ENCODE data around the gene NFAM1.

NFAM1 gene

DNA sequence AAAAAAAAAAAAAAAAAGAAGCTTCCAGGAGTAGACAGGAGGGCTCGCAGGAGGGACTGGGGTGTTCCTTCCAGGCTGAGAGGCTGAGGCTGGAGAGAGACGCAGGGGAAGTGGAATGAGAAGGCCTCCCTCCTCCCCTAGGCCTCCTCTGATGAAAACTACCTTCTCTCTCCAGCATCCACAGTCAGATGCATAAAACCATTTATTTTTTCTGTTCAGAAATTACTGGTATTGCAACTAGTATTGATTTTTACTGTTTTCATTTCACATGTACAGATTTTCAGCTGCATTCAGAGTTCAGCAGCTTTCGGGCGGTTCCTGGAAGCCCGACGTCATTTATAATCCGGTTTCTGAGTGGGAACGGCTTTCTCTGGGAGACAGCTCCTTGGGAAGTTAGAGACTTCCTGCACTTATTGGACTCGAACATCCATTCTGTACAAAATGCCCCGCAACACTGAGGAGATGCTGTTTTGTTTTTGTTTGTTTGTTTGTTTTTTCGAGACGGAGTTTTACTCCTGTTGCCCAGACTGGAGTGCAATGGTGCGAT is 6.9 kb upstream of the NFAM1 start:
- no peak for DNase-seq

GRCh38 chr22:42438293-42438650 is 6.1 kb upstream of the NFAM1 start:
- no peak for DNase-seq

DNA sequence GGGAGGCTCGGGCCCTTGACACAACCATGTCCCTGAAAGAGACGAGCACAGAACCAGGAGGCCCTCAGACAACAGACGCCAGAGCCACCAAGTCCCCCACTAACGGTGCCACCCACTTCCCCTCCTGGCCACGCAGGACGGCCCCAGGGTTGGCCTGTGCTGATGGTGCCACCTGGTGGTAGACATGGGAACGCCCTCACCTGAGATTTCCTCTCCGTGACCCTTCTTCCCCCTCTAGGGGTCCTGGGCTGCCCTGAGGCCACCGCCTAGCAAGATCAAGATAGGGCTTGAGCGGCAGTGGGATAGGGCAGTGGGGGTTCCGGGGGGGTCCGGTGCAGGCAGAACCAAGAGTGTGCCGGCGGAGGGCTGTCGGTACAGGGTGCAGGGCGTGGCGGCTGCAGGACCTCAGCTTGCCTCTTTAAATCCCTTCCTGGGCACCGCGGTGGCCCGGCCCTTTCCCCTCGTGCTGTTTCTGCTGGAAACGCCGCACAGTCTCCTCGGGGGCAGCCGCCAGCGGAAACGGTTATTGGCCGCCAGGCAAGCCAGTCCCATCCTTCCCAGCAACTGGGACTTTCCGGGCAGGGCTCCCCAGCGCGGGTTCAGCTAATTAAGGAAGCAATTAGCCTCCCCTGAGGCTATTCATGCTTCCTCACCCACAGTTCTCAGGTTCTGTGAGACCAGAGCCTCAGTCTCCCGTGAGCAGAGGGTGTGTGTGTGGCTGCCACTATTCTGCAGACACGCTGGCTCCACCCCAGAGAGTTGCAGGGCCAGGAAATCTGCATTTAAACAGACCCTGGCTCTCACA is 5.5 kb upstream of the NFAM1 start:
- DNase-seq = peak; percentile 85

- DNase-seq = peak; percentile 36
Measured at GRCh38 chr22:42436404-42436803, 4.2 kb upstream of the NFAM1 start.

DNA sequence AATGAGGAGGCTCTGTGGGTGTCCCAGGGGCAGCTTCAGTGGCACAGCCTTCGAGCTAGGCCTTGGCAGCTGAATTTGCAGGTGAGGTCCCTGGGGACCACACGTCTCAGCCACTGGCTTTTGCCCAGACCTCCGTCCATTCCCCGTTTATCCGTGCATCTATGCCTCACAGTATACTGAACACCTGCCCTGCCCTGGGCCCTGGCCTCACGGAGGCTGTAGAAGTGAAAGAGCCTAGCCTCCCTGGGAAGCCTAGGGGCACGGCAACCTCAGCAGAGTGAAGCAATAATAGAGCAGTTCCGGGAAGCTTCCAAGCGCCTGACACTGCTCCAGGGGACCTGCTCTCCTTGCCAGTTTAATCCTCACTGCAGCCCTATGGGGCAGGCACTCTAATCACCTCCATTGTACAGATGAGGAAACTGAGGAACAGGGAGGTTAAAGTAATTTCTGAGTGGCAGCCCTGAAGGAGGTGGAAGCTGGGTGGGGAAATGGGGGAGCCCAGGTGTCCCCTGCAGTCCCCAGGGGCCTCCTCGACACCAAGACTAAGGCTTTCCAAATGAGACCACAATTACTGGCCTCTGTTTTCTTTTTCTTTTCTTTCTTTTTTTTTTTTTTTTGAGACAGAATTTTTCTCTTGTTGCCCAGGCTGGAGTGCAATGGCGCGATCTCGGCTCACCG is 2.7 kb upstream of the NFAM1 start:
- DNase-seq = no peak

DNA sequence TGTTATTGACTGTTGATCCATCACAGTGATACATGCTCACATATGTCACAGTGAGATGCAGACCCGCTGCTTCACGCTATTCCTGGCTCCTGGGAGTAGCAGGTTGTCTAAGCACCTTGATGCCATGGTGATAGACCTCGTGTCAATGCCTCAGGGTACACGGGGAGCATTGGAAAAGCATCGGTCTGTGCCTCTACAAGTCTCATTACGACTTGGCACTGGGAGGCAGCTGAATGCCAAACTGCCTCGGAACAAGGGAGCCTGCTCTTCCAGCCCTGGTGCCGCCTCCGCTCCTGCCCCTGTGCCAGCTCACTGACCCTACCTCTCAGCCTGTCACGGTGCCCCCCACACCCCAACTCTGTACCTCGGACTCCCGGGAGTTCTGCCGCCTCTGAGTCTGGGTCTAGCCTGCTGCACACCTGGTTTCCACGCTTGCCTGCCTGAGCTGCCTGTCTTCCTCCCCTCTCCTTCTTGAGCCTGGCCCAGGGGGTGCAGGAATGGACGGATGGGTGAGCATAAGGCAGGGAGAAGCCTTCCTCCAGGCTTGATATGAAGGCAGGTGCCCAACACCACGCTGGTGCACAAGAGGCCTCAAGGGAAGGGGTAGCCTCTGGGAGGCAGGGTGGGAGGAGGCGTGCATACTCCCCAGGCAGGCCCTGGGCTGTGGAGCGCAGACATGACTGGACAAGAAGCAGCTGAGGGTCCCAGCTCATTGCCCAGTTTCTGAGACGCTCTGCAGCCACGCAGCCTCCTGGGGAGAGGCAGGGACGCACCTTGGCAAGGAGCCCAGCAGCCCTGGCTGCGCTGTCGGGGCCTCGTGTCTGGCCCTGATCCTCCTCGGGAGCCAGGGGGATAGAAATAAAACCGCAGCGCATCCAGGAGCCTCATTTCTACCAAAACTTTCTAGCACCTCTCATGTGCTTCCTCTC is 1.8 kb upstream of the NFAM1 start:
- peak; percentile 33 for DNase-seq

DNA sequence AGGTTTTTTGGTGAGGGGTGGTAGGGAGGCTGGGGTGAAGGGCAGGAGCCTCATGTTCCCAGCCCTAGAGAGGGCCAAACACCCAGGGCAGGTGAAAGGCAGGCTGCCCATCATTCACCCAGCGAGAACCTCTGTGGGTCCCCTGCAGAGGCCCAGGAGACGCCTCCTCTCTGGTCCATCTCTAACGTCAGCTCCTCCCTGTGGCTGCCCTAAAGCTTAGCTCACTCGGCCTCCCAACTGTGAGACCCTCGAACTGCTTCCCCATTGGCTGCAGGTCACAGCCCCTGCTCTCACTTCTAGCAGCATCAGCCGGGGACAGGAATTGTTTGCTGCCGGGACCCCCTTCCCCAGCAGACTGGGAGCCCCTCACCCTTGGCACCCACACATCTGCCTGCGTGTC is 615 bp upstream of the NFAM1 start:
- DNase-seq = peak; percentile 9

- no peak for DNase-seq
Measured at GRCh38 chr22:42431401-42432019, 693 bp downstream of the NFAM1 start.

DNA sequence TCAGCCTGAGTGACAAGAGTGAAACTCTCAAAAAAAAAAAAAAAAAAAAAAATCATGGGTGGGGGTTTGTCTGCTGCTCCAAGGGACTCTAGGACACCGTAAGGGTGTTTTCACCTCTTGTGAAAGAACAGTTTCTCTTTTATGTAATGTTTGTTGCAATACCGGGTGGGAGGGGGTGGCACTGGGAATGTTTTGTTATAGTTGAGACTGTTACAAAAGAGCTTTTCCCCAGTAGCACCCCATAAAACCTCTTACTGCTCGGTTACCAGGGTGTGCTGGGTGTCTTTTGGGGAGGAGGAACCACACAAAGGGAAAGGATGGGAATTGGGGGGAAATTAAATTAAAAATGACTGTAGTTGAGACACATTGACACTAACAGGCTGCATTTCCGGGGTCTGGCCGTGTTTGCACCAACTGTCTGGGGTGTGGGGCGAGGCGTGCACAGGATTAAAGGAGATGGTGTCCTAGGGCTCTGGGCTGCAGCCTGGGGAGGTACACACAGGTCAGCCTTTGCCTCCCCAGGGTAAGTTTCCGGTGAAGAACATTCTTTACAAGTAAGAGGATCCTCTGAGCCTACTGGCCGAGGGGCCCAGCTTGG is 1.6 kb downstream of the NFAM1 start:
- DNase-seq = no peak

DNA sequence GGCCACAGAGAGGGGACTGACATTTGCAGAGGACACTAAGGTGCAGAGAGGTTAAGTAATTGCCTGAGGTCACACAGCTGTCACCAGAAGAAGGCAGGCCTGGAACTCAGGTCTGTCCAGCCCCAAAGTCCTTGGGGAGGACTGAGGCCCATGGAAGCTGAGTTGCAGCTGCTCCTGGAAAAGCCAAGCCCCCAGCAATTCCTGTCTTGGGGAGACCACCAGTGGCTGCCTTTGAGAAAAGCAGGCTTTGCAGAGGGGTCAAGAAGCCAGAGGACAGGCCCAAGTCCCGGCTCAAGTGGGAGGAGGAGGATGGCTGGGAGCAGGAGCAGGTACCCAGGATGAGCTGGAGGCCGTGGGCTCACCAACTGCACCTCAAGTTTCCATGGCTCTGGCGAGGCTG is 3.4 kb downstream of the NFAM1 start:
- DNase-seq = no peak

GRCh38 chr22:42428025-42428424 is 4.2 kb downstream of the NFAM1 start:
- DNase-seq = no peak

DNA sequence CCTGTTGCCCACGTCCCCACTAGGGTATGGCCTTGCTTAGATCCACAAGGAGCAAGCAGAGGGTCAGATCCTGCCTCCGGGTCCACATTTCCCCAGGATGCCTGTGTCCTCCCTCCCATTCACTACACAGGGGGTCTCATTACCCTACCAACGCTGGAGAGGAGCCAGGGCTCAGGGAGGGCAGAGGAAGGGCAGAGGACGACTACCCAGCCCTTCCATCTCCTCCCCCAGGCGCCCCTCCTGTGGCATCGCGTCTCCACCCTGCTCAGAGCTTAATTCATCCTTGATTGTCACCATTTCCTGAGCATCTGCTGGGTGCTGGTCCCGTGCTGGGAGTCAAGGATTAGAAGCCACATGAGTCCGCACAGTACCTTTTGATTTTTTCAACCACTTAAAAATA is 5.0 kb downstream of the NFAM1 start:
- peak; percentile 31 for DNase-seq

GRCh38 chr22:42425989-42426355 is 6.2 kb downstream of the NFAM1 start:
- DNase-seq = no peak

- DNase-seq = no peak
Measured at GRCh38 chr22:42425337-42425988, 6.7 kb downstream of the NFAM1 start.

DNA sequence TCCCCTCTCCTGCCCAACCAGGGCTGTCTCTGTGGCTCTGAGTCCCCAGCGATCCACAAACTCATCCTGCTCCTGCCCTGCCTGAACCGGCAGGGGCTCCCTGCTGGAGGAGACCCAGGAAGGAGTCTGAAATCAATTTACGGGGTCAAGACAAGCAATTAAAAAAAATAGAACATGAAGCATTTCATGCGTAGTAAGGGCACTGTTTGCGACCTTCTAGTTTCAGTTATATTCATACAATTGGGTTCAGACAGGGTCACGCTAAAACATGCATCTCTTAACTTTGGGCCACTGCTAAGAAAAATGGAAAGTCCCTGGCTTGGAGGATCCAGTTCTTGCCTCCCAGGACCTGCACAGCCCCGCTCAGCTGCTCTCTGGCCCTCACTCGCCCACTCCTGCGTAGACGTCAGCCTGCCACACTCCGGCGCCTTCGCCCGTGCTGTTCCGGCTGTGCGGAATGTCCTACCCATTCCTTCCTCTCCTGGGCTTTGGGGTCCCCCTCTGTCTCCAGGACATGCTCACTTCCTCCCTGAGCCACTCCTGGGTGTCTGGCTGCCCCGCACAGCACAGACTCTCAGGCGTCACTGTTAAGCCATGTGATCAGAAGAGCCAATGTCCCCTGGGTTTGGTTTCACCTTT is 12.8 kb downstream of the NFAM1 start:
- DNase-seq = no peak

DNA sequence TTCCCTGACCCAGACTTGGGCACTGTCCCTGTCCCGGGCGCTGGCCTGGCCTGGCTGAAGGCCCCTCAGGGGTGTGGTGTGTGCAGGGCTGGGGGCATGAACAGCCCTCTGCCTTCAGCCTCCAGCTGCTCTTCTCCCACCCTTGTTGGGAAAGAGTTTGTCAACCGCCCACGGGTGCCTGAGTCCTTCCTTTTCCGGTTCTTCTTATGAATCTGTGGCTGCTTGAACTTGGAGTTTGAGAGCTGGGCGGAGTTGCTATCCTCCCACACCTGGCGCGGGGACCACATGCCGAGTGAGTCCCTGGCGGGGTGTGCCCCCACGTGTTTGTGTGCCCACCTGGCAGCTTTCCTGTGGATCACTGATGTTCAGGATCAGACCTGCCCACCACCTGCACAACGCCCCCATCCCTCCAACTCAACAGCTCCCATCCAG is 13.4 kb downstream of the NFAM1 start:
- no peak for DNase-seq

- no peak for DNase-seq
Measured at GRCh38 chr22:42417645-42418305, 14.4 kb downstream of the NFAM1 start.

DNA sequence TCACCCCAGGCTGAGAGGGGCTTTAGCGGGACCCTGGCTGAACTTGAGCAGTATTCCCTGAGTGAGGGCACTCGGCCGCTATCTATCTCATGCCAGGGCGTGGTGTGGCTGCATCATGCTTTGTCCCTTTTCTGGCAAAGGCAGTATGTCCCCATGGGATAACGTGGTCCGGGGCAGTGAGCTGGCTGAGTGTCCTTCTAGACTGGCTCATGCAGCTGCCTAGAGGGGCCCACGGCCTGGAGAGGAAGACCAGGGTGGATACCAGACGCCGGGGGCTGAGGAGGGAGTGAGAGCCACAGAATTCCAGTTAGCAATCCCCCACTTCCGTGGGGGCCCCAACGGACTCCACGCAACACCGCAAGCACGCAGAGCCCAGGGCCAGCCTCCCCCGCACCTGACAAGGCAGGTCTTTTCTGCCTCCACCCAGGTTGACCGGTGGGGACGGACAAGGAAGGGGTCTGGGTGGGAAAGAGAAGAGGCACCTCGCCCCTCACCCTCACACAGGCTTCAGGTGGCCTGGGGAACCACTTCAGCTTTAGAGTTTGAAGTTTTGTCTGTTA is 15.5 kb downstream of the NFAM1 start:
- no peak for DNase-seq

GRCh38 chr22:42414565-42415303 is 17.5 kb downstream of the NFAM1 start:
- no peak for DNase-seq

GRCh38 chr22:42414021-42414420 is 18.2 kb downstream of the NFAM1 start:
- no peak for DNase-seq

All from NCI-H82 (cell line).